ENCODE measurements around the gene SLC12A7.
"Not testable (repeated sequence)": the region's sequence is repeated elsewhere in the genome, so short reads cannot be mapped to it uniquely, and the experiment has no call there.

Gene SLC12A7

DNA sequence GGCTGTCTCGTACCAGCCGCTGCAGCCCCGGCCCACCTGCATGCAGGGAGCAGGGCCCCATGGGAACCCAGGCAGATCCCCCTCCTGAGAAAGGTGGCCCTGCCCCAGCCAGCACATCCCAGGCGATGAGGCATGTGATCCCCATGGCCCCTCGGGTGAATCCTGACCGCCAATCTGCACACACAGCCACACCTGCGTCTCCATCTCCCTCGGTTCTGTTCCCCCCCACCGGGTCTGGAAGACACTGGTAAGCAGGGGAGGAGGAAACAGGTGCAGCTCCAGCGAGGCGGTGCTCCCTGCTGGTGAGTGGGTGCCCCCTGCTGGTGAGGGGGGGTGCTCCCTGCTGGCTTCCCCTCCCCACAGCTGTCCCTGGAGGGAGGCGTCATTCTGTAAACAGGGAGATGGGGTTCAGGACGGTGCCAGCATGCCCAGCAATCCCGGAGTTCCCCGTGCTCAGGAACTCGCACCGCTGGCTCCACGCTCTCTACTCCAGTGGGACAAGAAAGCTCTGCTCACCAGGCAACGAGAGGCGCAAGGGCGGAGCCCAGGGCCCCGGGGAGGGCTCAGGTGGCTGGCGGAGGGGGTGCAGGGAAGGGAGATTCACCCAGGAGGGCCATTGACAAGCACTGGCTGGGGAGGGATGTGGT lies 28.4 kb upstream of the SLC12A7 start:
- peak; percentile 50 for DNase-seq

DNA sequence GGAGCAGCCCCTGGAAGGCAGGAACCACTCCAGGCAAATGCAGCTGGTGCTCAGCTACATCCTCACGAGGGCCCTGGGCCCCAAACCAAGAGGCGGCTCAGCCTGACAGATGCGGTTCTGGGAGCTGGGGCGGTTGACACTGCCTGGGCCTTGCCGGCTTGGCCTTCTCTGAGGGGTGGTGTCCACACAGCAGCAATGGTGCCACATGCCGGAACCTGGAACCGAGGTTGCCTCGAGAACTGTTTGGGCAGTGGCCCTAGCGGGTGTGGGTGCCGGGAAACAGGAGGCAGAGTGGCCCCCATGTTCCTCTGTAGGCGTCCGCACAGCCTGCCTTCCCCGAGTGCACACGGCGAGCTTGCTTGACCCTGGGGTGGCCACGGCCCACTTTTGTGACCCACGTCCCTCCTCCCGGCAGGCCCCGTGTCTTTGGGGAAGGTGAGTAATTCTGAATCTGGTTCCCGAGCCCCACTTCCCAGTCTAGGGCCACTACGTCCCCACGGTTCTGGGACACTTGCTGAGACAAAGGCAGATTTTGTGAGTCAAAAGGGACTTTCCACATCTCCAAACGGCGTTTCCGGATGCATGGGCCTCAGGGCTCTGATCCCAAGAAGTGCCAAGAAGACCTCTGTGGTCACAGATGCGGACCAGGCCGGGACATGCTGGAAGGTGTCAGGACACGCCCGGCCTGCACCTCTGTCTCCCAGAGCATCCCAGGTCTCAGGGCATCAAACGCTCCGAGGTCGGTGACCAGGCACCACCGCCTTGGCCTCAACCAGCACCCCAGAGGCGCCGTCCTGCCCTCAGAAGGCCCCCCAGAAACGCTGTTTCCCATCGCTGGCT lies 27.7 kb upstream of the SLC12A7 start:
- DNase-seq, result no peak

DNA sequence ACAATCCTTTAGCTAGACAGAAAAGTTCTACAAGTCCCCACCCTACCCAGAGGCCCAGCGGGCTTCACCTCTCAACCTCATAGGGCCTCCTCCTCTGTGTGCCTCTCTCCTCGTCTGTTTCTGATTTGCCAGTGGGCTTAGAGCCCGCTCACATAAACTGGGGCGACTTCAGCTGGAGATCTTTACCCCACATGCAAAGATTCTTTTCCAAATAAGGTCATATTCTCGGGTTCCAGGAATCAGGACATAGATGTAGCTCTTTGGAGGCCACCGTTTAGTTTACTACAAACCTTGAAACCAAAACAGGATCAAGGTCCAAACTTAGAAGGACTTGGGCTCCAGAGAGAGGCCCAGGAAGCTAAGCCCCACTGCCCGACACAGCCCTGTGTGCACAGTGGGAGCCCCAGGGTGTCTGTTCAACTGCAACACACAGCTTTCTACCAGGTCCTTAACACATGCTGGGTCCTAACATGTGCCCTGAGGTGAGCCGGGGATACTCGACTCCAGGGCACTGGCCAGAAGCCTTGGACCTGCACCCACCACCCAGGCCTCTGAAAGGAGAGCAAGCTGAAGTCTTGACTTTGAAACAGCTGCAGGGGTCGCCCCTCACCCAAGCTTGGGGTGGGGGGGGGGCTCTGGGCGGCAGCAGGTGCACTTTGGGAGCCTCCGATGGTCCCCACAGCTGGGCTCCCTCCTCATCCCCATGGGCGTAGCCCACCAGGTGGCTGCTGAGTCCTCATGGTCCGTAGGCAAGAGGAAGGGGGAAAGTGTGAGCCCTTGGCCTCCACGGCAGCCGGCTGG lies 26.8 kb upstream of the SLC12A7 start:
- DNase-seq, result no peak

DNA sequence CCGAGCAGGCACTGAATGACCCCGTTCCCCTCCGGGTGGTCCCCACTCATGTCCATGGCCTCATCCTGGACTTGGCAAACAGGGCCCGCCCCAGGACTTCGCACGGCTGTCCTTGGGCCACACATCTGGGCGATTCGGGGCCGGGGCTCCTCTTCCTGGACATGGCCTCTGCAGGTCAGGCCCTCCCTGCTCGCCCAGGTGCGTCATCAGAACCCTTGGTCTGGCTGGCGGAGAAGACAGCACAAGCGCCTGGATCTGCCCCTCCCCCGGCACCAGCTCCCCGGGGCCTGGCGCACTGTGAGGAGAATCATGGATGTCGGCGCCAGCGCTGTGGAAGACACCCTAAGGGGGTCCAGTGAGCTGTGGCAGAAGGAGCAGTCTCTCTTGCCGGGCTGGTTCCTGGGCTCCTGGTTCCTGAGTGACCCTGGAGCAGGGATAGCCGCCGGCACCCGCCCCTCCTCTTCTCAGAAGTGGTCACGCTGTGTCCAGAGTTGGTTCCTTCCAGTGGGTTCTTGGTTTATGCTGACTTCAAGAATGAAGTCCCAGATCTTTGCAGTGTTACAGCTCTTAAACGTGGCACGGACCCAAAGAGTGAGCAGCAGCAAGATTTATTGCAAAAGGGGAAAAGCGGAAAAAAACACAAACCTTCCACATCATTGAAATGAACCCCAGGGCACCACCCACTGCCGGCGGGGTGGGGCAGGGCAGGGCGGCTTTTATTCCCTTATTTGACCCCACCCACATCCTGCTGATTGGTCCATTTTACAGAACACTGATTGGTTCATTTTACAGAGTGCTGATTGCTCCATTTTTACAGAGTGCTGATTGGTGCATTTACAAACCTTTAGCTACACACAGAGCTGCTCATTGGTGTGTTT lies 25.9 kb upstream of the SLC12A7 start:
- no peak for DNase-seq

- DNase-seq, result no peak
These were observed 25.0 kb upstream of the SLC12A7 start for GRCh38 chr5:1136814-1137213.

DNA sequence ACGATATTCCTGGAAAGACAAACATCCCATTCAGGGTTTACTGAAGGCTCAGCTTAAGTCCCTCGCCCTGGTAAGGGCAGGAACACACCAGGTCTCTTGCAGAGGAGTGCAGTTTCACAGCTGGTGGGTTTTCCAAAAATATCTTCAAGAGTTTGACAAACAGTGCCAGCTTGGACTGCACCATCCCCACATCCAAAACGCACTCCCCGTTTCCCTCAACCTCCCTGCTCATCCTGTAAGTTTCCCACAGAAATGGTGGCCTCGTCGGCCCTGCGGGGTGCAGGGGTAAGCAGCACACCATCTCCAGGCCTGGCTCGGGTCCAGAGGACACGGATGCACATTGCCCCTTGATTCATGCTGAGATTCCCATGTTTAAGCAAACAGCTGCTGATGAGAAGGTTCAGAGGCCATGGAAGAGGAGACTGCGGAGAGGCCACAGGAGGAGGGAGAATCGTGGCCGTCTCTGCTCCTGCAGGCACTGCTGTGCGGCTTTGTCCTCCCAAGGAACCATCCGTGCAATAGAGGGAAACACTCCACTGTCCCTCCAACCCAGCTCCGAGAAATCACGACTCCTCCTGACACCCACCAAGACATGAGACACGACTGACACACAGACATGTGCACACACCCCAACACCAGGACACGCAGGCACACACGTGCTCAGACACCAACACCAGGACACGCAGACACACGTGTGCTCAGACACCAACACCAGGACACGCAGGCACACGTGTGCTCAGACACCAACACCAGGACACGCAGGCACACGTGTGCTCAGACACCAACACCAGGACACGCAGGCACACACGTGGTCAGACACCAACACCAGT lies 24.0 kb upstream of the SLC12A7 start:
- no peak for DNase-seq

DNA sequence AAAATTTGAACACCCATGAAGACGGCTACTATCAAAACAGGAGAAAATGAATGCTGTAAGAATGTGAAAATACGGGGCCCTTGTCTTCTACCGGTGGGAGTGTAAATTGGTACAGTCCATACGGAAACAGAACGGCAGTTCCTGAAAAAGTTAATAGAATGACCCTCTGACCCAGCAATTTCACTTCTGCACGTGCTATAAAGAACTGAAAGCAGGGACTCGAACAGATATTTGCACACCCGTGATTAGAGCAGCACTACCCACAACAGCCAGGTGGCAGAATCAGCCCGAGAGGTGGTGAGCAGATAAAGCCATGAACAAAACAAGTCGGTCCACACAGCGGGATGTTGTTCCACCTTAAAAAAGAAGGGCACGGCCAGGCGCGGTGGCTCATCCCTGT lies 22.6 kb upstream of the SLC12A7 start:
- no peak for DNase-seq

DNA sequence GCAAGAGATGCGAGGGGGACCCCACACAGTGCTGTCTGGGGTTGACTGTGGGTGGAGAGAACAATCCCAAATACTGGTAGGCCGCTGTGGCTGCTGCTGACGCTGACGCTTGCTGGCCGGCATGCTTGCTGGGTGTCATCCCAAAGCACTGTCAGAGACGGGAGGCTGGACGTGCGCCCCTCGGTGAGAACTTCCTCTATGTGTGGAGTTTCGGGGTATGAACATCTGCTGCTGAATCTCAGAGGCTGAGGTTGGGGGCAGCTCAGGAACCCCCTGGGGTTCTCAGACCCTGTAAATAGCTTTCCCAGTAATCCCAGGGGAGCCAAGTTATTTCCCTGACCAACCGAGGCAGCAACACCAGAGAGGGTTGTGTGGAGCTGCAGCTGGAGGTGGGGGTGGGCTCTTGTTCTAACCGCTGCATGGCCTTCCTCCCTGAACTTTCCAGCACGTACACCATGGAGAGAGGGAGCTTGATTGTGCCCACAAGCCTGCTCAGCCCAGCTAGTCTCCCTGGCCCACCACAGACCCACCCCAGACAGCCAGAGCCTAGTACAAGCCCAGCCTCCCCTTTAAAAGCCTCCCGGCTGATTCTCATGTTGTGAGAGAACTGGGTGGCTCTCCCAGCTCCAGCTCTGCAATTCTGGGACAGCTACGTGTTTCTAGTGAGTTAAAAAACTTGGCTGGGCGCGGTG lies 21.8 kb upstream of the SLC12A7 start:
- DNase-seq, result no peak

- DNase-seq, result no peak
These were observed 21.2 kb upstream of the SLC12A7 start for GRCh38 chr5:1133108-1133507.

DNA sequence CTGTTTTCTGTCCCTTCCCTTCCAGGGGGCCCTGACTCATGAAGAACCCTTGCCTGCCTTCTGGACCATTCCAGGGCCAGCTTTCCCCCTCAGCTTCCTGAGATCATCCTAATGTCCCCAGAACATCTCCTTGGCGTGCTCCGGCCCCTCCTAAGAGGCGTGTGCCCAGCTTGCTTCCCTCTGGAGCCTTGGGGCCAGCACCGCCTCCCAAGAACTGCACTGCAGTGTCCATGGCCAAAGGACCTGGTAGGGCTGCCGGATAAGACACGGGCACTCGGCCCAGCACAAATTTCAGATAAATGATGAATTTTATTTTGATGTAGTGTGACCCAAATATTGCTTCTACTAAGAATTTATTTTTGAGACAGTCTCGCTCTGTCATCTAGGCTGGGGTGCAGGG lies 20.7 kb upstream of the SLC12A7 start:
- DNase-seq, result no peak

DNA sequence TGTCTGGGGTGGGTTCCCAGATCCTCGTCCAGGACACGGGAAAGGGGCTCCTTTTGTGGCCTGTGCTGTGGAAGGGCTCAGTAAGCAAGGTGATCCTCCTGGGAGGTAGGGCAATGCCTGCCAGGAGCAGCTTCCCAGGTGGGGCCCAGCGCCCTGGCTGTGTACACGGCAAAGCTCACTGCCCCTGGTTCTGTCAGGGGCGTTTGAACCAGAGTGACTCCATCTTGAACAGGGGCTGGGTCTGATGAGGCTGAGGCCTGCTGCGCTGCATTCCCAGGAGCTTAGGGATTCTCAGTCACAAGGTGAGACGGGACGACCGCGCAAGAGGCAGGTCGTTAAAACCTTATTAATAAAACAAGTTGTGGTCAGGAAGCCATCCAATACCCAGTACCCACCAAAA lies 19.9 kb upstream of the SLC12A7 start:
- DNase-seq, result no peak

DNA sequence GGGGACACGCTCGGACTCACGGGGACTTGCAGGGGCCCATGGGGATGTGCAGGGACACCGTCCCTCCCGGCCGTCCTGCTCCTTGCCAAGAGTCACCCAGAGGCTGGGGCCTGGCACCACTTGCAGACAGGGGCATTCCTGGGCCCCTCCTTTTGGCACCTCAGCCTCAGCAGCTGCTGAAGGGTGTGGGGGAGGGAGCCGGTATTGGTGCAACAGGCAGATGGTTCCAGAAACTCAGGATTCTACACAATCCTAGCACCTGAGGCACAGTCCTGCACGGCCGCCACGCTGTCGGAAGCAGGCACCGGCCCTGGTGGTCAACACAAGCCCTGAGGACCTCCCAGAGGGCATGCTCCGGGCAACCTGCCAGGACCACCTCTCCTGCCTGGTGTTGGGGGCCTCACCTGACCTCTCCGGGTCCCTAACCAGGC lies 19.3 kb upstream of the SLC12A7 start:
- no peak for DNase-seq

GRCh38 chr5:1130218-1130946 lies 18.5 kb upstream of the SLC12A7 start:
- DNase-seq, result peak; percentile 38

- no peak for DNase-seq
These were observed 17.8 kb upstream of the SLC12A7 start for GRCh38 chr5:1129711-1130055.

GRCh38 chr5:1128977-1129710 lies 17.3 kb upstream of the SLC12A7 start:
- no peak for DNase-seq

- DNase-seq, result no peak
These were observed 16.3 kb upstream of the SLC12A7 start for GRCh38 chr5:1127959-1128785.

GRCh38 chr5:1125695-1126094 lies 13.8 kb upstream of the SLC12A7 start:
- DNase-seq, result not testable (repeated sequence)

DNA sequence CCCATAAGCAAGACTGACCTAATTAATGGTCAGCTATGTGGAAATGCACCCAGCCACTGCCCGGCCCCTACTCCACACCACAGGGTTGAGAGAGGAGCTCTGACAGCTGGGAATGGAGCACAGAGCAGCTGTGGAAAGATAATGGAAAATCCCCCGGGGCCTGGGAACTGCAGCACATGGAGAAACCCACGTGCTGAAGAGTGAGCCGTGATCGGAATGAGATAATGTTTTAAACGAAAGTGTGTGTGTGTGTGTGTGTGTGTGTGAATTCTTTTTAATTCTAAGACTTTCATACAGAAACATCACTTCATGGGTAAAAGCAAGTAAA lies 13.1 kb upstream of the SLC12A7 start:
- no peak for DNase-seq
